Subcutaneous adipose tissue (tissue), 4 donors: ENCODE data around the gene MUC5B. TPM values are rescaled to one million over a fixed set of nuclear protein-coding genes. Genes with fewer than 3 reads are reported as not detected.

Experiments
- total RNA-seq, 4 donors: library from RNA; depleted of rRNA; stranded (reverse); fragments of >200 nt; gene quantifications; one replicate each; pipeline ENCODE4 v1.1.0, GENCODE V29; 2016
- TF ChIP-seq, protein P1 (sequence below): fragments of 450-650 bp; IDR thresholded peaks from one replicate; pipeline ENCODE4 v1.5.1; 2016; ENCODE audit warnings: low read depth, mild to moderate bottlenecking, control low read depth, antibody characterized with exemption, moderate library complexity

MUC5B gene
- total RNA-seq, 4 donors from 2014 or later: not detected

DNA sequence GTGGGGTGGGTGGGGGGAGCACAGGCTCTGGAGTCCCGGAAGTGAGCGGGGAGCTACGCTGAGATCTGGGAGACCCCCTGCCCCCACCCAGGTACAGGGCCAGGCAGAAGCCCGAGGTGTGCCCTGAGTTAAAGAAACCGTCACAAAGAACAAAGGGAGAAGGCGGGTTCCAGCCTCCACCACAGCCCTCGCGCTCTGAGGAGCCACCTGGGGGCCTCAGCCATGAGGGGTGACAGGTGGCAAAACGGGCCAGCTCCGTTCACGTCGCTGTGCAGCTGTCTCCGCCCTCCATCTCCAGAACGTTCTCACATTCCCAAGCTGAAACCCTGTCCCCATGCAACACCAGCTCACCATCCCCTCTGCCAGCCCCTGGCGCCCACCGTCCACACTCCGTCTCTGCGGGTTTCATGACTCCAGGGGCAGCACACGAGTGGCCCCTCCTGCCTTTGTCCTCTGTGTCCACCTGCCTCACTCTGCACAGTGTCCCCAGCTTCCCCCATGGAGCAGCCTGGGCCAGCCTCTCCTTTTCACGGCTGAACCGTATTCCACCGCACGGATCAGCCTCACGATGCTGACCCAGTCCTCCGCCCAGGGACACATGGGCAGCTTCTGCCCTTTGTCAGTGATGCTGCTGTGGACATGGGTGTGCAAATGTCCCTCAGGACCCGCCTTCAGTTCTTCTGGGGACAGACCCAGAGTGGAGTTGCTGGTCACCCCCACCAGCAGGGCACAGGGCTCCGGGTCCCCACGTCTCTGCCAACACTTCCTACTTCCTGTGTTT lies 1.7 kb upstream of the MUC5B start:
- TF ChIP-seq, protein P1, sequence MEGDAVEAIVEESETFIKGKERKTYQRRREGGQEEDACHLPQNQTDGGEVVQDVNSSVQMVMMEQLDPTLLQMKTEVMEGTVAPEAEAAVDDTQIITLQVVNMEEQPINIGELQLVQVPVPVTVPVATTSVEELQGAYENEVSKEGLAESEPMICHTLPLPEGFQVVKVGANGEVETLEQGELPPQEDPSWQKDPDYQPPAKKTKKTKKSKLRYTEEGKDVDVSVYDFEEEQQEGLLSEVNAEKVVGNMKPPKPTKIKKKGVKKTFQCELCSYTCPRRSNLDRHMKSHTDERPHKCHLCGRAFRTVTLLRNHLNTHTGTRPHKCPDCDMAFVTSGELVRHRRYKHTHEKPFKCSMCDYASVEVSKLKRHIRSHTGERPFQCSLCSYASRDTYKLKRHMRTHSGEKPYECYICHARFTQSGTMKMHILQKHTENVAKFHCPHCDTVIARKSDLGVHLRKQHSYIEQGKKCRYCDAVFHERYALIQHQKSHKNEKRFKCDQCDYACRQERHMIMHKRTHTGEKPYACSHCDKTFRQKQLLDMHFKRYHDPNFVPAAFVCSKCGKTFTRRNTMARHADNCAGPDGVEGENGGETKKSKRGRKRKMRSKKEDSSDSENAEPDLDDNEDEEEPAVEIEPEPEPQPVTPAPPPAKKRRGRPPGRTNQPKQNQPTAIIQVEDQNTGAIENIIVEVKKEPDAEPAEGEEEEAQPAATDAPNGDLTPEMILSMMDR: no peak

DNA sequence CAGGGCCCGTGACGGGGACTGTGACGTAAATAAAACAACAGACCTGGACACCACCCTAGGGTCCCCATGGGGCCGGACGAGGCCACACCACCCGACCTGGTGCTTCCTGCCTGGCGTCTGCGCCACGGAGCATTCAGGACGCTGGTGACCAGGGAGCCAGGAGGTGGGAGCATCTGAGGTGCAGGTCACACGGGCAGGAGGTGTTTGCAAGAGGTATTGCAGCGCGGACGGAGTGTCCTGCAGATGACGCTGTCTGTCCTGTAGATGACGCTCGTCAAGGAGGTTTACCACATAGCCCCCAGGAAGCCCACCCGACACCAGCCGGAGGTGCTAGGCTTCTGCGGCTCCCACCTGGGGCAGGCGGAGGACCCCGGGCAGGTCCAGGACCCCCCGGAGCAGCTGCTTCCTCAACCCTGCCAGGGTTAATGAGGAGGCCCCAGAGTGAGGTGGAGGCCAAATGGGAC lies 986 bp upstream of the MUC5B start:
- TF ChIP-seq, protein P1: no peak

DNA sequence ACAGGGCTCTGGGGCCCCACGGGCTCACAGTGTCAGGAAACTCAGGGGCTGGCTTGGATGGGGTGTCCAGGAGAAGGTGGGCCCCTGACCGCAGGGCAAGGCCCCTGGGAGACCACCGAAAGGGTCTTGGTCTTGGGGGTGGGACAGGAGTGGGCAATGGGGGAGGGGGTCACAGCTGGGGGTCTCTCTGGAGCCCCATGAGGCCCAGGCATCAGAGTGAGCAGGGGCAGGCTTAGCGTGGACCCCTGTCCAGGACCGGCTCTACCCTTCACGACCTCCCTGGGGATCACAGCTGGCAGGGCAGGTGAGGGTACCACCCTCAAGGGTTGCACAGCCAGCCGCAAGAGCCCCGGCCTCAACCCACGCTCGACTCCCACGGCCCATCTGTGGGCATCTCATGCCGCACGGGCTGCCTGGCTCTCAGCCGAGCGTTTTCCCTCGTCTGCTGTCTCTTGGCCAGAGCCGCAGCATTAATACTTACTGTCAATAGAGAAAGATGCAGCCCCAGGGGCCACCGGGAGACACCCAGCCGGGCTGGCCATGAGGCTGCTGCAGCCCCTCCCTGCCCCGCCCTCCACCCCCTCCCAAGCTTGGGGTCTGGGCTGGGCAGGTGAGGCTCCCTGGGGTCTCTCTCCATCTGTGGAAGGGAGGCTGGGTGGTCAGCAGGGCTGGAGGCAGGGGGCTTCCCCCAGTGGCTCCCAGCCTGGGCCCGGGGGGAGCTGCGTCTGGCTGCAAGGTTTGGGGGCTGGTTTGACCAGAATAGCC lies 662 bp downstream of the MUC5B start:
- TF ChIP-seq, protein P1: no peak

DNA sequence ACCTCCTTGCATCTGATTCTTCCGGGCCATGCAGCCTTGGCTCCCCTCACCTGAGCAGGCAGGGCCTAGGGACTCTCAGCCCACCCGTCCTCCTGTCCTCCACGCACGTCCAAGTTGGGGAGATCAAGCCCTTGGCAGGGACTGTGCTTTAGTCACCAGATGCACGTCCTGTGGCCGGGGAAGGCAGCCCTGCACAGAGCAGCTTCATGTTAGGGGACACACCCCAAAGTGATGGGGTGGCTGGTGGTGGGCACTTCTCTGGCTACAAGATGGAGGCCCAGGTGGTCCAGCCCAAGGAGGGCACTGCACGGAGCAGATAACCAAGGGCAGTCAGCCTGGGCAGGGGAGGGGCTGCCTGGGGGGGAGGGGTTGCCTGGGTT lies 1.2 kb downstream of the MUC5B start:
- TF ChIP-seq, protein P1: no peak

DNA sequence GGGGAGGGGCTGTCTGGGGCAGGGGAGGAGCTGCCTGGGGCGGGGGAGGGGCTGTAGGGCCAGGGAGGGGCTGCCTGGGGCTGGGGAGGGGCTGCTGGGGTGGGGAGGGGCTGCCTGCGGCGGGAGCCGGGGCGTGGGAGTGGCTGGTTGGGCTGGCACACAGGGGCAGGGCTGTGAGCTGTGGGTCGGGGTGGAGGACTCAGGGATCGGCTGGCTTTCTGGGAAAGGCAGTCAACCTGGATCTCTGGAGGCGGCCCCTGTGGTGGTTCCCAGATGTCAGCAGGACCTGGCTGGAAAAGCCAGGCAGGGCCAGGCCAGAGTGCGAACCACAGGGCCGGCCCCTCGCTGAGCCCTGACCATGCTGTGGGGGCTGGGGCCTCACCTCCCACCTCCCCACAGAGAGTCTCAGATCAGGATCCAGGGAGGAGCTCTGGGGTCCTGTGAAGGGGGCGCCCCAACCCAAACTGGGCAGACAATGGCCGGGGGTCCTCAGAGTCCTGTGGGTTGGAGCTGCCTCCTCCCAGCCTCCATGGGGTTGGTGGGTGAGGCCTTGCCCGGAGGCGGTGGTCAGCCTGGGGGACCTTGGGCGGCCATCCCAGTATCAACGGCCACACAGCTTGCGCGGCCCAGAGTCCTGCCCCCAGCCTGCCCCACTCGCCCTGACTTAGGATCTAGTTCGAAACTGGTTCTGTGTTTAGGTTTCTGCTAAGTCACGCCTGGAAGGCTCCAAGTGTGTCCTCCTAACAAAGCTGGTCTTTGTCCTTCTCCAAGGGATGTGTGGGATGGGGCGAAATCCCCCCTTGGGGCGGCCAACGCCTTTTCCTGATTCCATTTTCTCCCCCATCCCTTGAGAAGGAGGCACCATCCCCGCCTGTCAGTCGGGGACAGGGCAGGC lies 1.9 kb downstream of the MUC5B start:
- TF ChIP-seq, protein P1: no peak

DNA sequence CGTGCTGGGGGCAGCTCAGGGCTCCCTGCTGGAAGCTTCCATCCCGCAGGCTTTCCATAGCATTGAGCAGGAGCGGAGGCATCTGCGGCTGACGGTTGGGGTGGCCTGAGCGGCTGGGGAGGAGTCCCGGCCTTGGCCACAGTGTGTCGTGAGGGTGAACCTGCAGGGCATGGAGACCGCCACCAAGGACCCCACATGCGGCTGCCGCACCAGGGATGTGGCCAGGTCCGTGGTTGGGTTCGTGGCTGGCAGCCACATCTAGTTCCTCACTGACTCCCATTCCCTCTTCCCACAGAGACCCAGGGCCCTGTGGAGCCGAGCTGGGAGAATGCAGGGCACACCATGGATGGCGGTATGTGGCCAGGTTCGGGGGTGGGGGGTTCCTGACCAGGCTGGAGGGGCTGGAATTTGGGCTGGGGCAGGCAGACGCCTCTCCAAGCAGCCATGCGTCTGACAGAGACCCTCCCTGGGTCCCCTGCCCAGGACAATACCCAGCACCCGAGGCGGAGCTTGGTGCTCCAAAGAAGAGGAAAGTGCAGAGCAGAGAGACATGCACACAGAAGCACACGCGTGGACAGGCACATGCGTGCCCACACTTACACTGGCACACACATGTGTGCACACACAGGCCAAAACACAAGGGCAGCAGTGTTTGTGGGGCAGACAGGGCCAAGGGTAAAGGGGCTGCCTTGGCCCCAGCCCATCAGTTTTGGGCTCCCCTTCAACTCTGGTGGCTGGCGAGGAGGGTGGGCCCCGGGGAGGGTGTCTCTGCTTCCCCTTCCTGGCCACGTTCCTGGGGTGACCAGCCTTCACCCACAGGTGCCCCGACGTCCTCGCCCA lies 2.7 kb downstream of the MUC5B start:
- TF ChIP-seq, protein P1: no peak
